EL (cell line): ENCODE data around the gene SLC35F1.

Source experiments
- DNase-seq: peaks from one replicate; pipeline ENCODE4 v3.0.0-alpha.2; 2016

SLC35F1 gene

GRCh38 chr6:118128755-118129154 lies 221.7 kb downstream of the SLC35F1 start:
- DNase-seq = no peak

- DNase-seq = no peak
These were observed 227.1 kb downstream of the SLC35F1 start for GRCh38 chr6:118134206-118134605.

DNA sequence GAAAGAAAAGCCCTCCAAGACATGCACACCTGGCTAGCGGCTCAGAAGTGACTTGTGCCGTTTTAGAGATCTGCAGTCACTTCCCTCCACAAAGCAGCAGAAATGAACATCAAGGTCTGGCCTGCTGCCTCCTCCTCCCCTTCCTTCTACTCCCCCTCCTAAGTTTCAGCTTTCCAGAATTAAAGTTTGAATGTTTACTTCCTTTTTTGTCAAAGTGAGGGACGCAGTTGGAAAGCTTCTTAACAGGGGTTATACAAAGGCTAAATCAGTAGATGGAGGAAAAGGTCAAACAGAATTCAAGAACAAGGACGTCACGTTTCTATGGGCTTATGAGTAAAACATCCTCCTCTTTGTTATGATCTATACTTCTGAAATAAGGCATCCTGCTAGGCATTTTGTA lies 227.7 kb downstream of the SLC35F1 start:
- no peak for DNase-seq

- no peak for DNase-seq
These were observed 228.3 kb downstream of the SLC35F1 start for GRCh38 chr6:118135371-118135770.

DNA sequence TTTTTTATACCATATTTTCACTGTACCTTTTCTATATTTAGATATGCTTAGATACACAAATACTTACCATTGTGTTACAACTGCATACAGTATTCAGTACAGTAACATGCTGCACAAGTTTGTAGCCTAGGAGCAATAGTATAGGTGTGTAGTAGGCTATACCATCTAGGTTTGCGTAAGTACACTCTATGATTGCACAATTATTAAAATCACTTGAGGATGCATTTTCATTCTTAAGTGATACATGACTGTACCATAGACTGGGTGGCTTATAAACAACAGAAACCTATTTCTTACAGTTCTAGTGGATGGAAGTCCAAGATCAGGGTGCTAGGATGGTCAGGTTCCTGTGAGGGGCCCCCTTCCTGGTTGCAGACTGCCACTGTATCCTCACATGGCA lies 234.1 kb downstream of the SLC35F1 start:
- no peak for DNase-seq

- DNase-seq = no peak
These were observed 239.5 kb downstream of the SLC35F1 start for GRCh38 chr6:118146584-118146983.

- no peak for DNase-seq
These were observed 240.4 kb downstream of the SLC35F1 start for GRCh38 chr6:118147511-118147910.

- no peak for DNase-seq
These were observed 241.5 kb downstream of the SLC35F1 start for GRCh38 chr6:118148561-118148960.

- DNase-seq = no peak
These were observed 245.5 kb downstream of the SLC35F1 start for GRCh38 chr6:118152524-118152923.

DNA sequence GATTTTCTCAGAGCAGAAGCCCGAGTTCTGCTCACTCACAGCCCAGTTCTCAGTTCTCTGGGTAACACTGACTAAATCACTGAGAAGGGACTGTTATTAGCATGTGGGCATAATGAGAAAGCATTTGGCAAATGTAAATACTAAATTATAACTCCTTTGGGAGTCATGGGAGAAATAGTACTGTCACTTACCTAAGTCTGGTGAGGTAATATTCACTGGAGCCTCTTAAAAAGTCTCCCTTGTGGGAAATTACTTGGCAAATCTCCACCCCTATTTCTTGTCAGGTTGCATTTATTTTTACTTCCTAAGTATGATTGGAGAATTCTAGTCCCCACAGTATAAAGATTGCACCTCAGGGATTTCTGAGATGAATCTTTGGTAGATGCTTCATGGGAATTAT lies 254.3 kb downstream of the SLC35F1 start:
- DNase-seq = no peak

DNA sequence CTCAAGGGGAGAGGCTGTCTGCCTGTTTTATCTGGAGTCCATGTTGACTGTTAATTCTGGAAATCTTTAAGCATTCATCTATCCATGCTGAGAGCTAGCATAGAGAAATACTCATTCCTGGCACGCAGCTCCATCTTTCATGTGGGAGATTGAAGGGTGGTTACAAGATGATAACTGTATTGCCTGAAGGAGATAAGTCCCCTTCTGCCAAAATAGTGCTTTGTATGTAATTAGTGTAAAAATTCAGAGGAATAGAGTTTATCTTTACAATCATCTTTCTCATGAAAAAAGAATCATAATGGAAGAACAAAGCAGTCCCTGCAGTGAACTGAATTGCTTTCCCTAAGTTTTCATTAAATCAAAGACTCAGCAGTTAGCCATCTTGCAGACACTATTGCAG lies 256.5 kb downstream of the SLC35F1 start:
- DNase-seq = no peak

GRCh38 chr6:118165500-118165899 lies 258.4 kb downstream of the SLC35F1 start:
- no peak for DNase-seq

DNA sequence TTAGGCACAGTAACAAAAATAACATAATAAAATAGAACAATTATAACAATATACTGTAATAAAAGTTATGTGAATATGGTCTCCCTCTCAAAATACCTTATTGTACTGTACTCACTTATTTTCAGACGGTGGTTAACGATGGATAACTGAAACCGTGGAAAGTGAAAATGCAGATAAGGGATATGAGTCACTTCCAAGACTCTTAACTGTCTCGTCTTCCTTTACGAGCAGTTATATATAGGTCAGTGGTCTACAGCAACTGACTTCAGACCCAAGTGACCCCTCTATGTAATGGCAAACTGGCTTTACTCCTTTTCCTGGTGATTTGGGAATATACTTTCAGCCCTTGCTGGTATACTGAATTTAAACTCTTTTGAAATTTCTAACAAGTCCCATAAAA lies 261.4 kb downstream of the SLC35F1 start:
- no peak for DNase-seq

GRCh38 chr6:118171852-118172251 lies 264.8 kb downstream of the SLC35F1 start:
- DNase-seq = peak; percentile 4

DNA sequence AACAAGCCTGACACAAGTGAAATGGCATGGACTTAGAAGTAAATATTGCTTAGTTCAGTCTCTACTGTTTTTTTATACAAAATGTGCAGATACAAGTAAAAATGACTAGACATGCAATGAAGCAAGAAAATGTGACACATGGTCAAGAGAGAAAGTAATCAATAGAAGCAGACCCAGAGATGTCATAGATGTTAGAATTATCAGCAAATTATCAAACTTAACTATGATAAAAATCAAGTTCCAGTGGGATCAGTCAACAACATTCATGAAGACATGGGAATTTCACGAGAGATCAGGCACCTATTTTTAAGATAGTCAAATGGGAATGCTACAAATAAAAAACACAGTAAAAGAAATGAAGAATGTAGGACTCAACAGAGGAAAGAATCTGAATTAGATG lies 267.0 kb downstream of the SLC35F1 start:
- DNase-seq = no peak

DNA sequence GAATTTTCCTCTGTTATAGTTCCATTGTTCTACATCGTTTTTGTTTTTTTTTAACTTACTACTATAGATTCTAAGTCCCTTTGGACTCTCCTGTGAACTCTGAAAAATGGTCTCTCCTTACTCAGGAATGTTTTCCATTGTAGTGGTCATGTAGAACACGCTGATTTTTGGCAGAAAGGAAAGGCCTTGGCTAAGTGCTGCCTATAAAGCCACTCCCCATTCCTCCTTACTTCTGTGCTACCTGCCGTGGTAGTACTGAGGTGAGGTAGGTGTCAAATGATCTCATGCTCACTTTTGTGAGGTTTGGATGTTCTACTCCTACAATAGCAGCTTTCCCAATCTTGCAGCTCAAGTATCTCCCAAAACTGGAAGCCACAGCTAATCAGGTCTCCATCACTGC lies 270.7 kb downstream of the SLC35F1 start:
- DNase-seq = no peak

- DNase-seq = no peak
These were observed 272.0 kb downstream of the SLC35F1 start for GRCh38 chr6:118179048-118179447.

GRCh38 chr6:118186672-118187567 lies 279.9 kb downstream of the SLC35F1 start:
- peak; percentile 17 for DNase-seq

DNA sequence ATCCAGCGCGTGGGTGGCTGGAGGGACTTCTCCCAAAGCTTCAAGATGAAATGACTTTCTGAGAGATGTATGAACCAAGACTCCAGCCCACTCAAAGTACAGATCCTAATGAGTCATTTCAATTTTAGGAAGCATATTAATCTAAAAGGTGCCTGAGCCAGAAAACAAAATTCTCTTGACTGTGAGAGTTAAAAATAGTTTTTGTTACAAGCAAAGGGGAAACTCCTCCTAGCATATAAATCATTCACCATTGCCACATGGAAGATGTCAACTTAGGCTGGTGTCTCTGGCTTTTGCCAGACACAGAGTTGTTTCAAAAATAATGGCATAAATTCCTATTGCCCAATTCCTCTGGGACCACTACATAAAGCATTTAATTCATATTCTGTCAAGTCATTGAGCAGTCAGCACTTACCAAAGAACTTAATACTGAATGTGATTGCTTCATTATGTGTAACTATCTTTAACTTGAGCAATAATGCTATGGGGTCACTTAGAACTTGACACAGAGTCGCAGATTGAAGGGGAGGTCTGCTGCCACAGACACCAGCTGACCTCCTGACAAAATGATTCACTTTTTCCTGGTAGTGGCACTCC lies 280.6 kb downstream of the SLC35F1 start:
- DNase-seq = peak; percentile 6

GRCh38 chr6:118188561-118188960 lies 281.5 kb downstream of the SLC35F1 start:
- DNase-seq = no peak

- no peak for DNase-seq
These were observed 290.5 kb downstream of the SLC35F1 start for GRCh38 chr6:118197539-118197938.

DNA sequence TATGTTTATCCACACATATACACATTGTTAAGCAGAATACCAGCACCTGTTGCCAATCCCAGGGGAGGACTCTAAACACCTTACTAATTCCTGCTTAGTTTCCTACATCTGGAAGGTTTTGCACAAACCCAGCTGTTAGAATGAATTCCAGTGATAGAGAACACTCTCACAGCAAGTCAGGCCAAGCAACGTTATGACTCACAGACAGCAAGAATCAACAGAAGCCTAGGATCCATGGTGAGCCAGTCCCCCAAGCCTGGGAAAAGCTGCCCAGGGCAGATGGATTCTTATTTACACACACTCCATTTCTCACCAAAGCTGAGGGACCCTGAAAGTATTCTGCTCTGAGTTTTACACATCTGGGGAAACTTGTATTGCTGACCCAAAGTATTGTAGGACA lies 291.7 kb downstream of the SLC35F1 start:
- no peak for DNase-seq

GRCh38 chr6:118200160-118200559 lies 293.1 kb downstream of the SLC35F1 start:
- DNase-seq = no peak

DNA sequence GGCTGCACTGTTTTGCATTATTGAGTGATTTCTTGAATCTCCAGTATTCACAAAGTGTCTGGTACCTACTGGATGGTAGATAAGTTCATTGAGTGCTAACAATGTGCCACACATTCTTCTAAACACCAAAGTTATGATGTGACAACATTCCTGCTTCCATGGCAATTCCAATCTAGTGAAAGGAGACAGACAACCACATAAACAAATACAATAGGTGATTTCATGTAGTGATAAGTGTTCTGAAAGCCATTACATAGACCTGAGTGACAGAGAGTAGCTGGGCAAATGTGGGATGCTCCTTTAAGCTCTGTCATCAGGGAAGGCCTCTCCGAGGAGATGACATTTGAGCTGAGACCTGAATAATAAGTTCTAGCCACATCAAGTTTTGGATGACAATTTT lies 295.5 kb downstream of the SLC35F1 start:
- no peak for DNase-seq

GRCh38 chr6:118203545-118203944 lies 296.5 kb downstream of the SLC35F1 start:
- DNase-seq = no peak
